HCT116 (cell line): ENCODE results near the gene RABEPK. TPM values are rescaled to one million over a fixed set of nuclear protein-coding genes. Genes with fewer than 3 reads are reported as not detected.

Experiments
- ATAC-seq: fragments of 200-7000 bp; cut with Tn5 transposase; 2 replicates; pipeline ENCODE4 v1.9.1; 2020; ENCODE audit warnings: mild to moderate bottlenecking, moderate library complexity
- BruUV-seq: library from RNA; stranded (reverse); fragments of 400-500 nt; replicated peaks from 2 replicates; lab custom pipeline; 2021; lab: Mats Ljungman, UMichigan
- CTCF ChIA-PET: fragments of 300-600 bp; sonication (Branson Sonifier 250); formaldehyde crosslinking; loops from one replicate; lab custom pipeline; 2021; ENCODE audit warnings: antibody characterized with exemption; lab: Charles Lee
- POLR2A ChIA-PET: fragments of 300-600, 350-600 bp; sonication (Branson Sonifier 250); formaldehyde crosslinking; loops from one replicate; lab custom pipeline; 2021; ENCODE audit warnings: antibody characterized with exemption; lab: Charles Lee
- RAD21 ChIA-PET, 2 experiments: fragments of 300-600 bp; sonication (Branson Sonifier 250); formaldehyde crosslinking; loops; one replicate each; lab custom pipeline; 2023; ENCODE audit warnings: low total read pairs in 2 of 2; ENCODE audit not compliant: uncharacterized antibody in 2 of 2, unreplicated experiment in 2 of 2, low non-redundant PET in 1 of 2; lab: Charles Lee
- DNase-seq: peaks from one replicate; pipeline ENCODE4 v3.0.0-alpha.2; 2010; ENCODE audit warnings: low read depth, low spot score
- H2AFZ ChIP-seq: fragments of 200-600 bp; shearing (Covaris generic), sonication (generic); 2 replicates; pipeline ENCODE4 v1.6.1; 2017; ENCODE audit warnings: low read depth, mixed run types, mixed read lengths, antibody characterized with exemption, low read length; ENCODE audit not compliant: poor library complexity, severe bottlenecking
- H3K27ac ChIP-seq: 2 replicates; pipeline ENCODE4 v1.5.1; 2012; ENCODE audit warnings: low read depth, low read length
- H3K27me3 ChIP-seq: fragments of 200-600 bp; sonication (generic); 2 replicates; pipeline ENCODE4 v1.6.1; 2016; ENCODE audit warnings: mixed run types, low read length, mixed read lengths; ENCODE audit not compliant: insufficient read depth
- H3K36me3 ChIP-seq, 2 experiments: fragments of 200-500 bp in 1 of 2; fragments of 200-600 bp in 1 of 2; sonication (Bioruptor generic) in 1 of 2; sonication (generic) in 1 of 2; 2 replicates each; pipeline versions ENCODE4 v1.5.1 to v1.6.1; 2014 to 2016; ENCODE audit warnings: low read length in 2 of 2, inconsistent platforms in 1 of 2, mixed read lengths in 1 of 2, mixed run types in 1 of 2; ENCODE audit not compliant: insufficient read depth in 2 of 2, control insufficient read depth in 1 of 2
- H3K4me1 ChIP-seq, 2 experiments: fragments of 200-600 bp in 1 of 2; sonication (generic) in 1 of 2; 2 replicates each; pipeline versions ENCODE4 v1.5.1 to v1.6.1; 2012 to 2017; ENCODE audit warnings: low read length in 2 of 2, inconsistent platforms in 1 of 2, mild to moderate bottlenecking in 1 of 2, mixed read lengths in 1 of 2, mixed run types in 1 of 2, moderate library complexity in 1 of 2; ENCODE audit not compliant: insufficient read depth in 2 of 2, control insufficient read depth in 1 of 2
- H3K4me2 ChIP-seq: fragments of 200-600 bp; sonication (generic); 2 replicates; pipeline ENCODE4 v1.6.1; 2017; ENCODE audit warnings: mixed run types, low read length, mixed read lengths
- H3K4me3 ChIP-seq, 2 experiments: fragments of 200-600 bp in 1 of 2; sonication (generic) in 1 of 2; replicated peaks in 1 of 2; 2 replicates each; pipeline ENCODE4 v1.5.1; 2011 to 2016; ENCODE audit warnings: low read length in 2 of 2, control low read depth in 1 of 2, low read depth in 1 of 2, mild to moderate bottlenecking in 1 of 2, mixed read lengths in 1 of 2, mixed run types in 1 of 2
- H3K79me2 ChIP-seq: fragments of 200-600 bp; sonication (generic); 2 replicates; pipeline ENCODE4 v1.6.1; 2017; ENCODE audit warnings: mild to moderate bottlenecking, mixed run types, low read length, moderate library complexity, mixed read lengths; ENCODE audit not compliant: insufficient read depth
- H3K9ac ChIP-seq: fragments of 200-600 bp; sonication (generic); 2 replicates; pipeline ENCODE4 v1.6.1; 2016; ENCODE audit warnings: low read length, mixed read lengths
- H3K9me2 ChIP-seq: fragments of 200-600 bp; sonication (generic), shearing (Covaris generic); 2 replicates; pipeline ENCODE4 v1.6.1; 2017; ENCODE audit warnings: mixed run types, mild to moderate bottlenecking, moderate library complexity; ENCODE audit not compliant: insufficient read depth
- H3K9me3 ChIP-seq, 2 experiments: fragments of 200-500 bp in 1 of 2; fragments of 200-600 bp in 1 of 2; sonication (Bioruptor generic) in 1 of 2; sonication (generic) in 1 of 2; 2 replicates each; pipeline ENCODE4 v1.6.1; 2014 to 2017; ENCODE audit warnings: low read length in 2 of 2, mixed read lengths in 2 of 2, inconsistent platforms in 1 of 2, low read depth in 1 of 2, mild to moderate bottlenecking in 1 of 2, mixed run types in 1 of 2, moderate library complexity in 1 of 2; ENCODE audit not compliant: control insufficient read depth in 1 of 2, insufficient read depth in 1 of 2
- H4K20me1 ChIP-seq: fragments of 200-600 bp; sonication (generic), shearing (Covaris generic); 2 replicates; pipeline ENCODE4 v1.6.1; 2017; ENCODE audit warnings: mixed run types, mild to moderate bottlenecking, moderate library complexity; ENCODE audit not compliant: insufficient read depth
- FOSL1 ChIP-seq: IDR thresholded peaks from 2 replicates; pipeline ENCODE4 v1.6.1; 2012; ENCODE audit warnings: low read depth
- REST ChIP-seq: IDR thresholded peaks from 2 replicates; pipeline ENCODE4 v1.6.1; 2012; ENCODE audit warnings: low read depth
- SP1 ChIP-seq: IDR thresholded peaks from 2 replicates; pipeline ENCODE4 v1.6.1; 2012; ENCODE audit warnings: low read depth
- TCF7L2 ChIP-seq: IDR thresholded peaks from 2 replicates; pipeline ENCODE4 v1.7.0; 2011; ENCODE audit warnings: borderline replicate concordance, inconsistent platforms; ENCODE audit not compliant: insufficient read depth, insufficient read length; ENCODE audit errors: extremely low read depth
- ZBTB33 ChIP-seq: IDR thresholded peaks from 2 replicates; pipeline ENCODE4 v1.6.1; 2011; ENCODE audit warnings: mild to moderate bottlenecking, low read length, moderate library complexity; ENCODE audit not compliant: insufficient replicate concordance; ENCODE audit errors: extremely low read depth
- intact Hi-C: fragments of 100-400 bp; cut with micrococcal nuclease; formaldehyde crosslinking; loops from 2 replicates; pipeline ENCODE4 v1.10.0; 2022
- total RNA-seq: library from RNA; stranded (reverse); gene quantifications from one replicate; pipeline ENCODE4 v1.2.1, GENCODE V29; 2021; ENCODE audit not compliant: unreplicated experiment

Gene RABEPK
- total RNA-seq, 1 experiment from 2014 or later, result 48.3 TPM

GRCh38 chr9:125258160-125258785, 57.9 kb downstream of the RABEPK start:
- CTCF ChIA-PET, result no interaction called here
- no peaks in the 10 kb centered on the region for H3K36me3 ChIP-seq
- TF ChIP-seq ZBTB33, result no peak
- no peak for TF ChIP-seq REST
- TF ChIP-seq FOSL1, result no peak
- no peak for TF ChIP-seq SP1
- TF ChIP-seq TCF7L2, result no peak
- TF ChIP-seq, all 23 proteins: peak for 0
- H3K27ac ChIP-seq, result no peak overlapping the region
- POLR2A ChIA-PET, result no interaction called here
- peaks cover 3 to 19% of the 10 kb centered on the region in 2 experiments; a peak in 2 of 4 replicates for H3K4me1 ChIP-seq
- no peak for DNase-seq
- no peak overlapping the region for H3K4me2 ChIP-seq
- no peaks in the 10 kb centered on the region for H4K20me1 ChIP-seq
- no peaks in the 10 kb centered on the region for H3K9me3 ChIP-seq
- no peaks in the 10 kb centered on the region for H3K27me3 ChIP-seq
- H3K4me3 ChIP-seq, result no peak overlapping the region
- no peak overlapping the region for H3K9ac ChIP-seq
- peaks cover 16% of the 10 kb centered on the region for H3K79me2 ChIP-seq
- H2AFZ ChIP-seq, result no peak overlapping the region
- BruUV-seq, result no TSS peak
- ATAC-seq, result no peak
- RAD21 ChIA-PET, result no interaction called here
- intact Hi-C loops, result no loop called here
- no peaks in the 10 kb centered on the region for H3K9me2 ChIP-seq
